Measurements from ENCODE around the gene DHPS.
"Not testable (repeated sequence)": the region's sequence is repeated elsewhere in the genome, so short reads cannot be mapped to it uniquely, and the experiment has no call there.

Gene DHPS

GRCh38 chr19:12643716-12644115, 38.0 kb downstream of the DHPS start:
- DNase-seq (ENCODE audit: low spot score), result not testable (repeated sequence)

DNA sequence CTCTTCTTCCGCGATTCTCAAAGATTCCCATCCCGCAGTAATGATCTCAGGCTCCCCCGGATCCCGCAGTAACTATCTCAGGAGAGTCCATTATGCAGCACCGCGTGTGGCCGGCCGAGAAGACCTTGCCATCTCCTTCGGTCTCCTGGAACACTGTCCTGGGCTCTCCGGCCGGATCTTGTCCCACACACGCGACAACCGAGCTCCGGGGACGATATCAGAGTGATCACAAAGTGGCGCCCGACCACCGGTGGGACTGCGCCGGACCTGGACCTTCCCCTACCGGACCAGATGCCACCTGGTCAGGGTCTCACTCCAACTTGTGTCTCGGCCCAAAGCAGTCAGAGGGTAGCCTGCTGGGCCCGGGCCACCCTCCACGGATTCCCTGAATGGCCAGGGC, 39.2 kb downstream of the DHPS start:
- DNase-seq (ENCODE audit: low spot score), result no peak

- DNase-seq (ENCODE audit: low spot score), result peak; percentile 7
Measured at GRCh38 chr19:12641456-12641855, 40.2 kb downstream of the DHPS start.

DNA sequence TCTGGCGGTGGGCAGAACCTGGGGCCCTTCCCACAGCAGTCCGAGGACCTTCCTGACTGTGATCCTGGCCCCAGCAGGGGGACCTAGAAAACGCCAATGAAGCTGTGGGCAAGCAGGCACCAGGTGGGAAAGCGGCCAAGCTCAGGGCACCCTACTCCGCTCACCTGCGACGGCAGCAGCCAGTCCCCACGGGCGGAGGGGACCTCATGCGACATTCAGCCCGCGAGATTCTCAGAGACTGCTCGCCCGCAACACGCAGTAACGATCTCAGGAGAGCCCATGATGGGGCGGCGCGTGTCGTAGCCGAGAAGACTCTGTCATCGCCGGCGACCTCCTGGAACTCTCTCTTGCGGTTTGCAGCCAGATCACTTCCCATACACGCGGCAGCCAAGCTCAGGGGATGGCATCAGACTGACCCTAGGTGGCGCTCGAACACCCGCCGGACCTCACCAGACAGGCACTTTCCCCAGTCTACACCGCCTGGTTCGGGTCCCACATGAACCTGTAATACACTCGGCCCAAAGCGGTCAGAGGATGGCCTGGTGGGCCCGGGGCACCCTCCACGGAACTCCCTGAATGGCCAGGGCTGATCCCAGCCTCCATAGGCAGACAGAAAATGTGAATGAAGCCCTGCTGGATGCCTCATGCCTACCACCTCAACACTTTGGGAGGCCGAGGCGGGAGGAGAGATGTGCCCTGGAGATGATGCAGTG, 41.6 kb downstream of the DHPS start:
- peak; percentile 95 for DNase-seq (ENCODE audit: low spot score)

DNA sequence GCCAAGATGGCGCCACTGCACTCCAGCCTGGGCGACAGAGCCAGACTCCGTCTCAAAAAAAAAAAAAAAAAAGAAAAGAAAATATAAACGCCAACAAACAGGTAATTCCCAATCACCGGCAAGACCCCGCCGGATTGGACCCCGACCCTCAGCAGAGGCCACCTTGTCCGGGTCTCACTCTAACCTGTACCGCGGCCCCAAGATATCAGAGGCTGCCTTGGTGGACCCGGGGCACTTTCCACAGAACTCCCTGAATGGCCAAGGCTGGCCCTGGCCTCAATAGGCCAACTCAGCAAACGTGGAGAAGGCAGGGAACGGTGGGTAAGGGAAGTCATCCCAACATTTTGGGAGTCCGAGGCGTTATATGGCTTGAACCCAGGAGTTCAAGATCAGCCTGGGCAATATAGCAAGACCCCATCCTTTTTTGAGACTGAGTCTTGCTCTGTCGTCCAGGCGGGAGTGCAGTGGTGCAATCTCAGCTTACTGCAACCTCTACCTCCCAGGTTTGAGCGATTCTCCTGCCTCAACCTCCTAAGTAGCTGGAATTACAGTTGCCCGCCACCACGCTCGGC, 43.0 kb downstream of the DHPS start:
- no peak for DNase-seq (ENCODE audit: low spot score)

DNA sequence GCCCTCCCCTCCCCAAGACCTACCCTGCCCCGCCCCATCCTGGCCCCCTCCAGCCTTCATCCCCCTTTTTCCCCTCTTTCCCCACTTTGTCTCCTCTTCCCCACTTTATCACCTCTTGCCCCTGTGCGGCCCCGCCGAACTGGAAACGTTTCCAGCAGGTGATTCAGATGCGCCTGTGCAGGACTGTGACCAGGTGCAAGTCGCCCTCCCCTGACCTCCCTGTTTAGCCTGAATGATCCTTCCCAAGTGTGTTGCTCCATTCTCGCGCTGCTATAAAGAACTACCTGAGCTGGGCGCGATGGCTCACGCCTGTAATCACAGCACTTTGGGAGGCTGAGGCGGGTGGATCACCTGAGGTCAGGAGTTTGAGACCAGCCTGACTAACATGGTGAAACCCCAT, 45.0 kb downstream of the DHPS start:
- no peak for DNase-seq (ENCODE audit: low spot score)

DNA sequence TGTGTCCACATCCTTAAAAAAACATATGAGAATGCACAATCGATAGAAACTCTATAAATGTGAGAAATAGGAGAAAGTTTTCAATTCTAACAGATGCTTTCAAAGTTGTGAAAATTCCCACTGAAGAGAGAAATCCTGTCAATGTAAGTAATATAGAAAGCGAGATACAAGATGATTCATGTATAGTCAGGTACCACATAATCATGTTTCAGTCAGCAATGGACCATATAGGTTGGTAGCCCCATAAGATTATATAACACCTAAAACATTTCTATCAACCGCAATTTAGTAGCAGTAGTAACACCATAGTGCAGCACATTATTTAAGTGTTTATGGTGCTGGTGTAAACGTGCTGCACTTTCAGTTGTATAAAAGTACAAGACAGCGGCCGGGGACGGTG, 52.5 kb downstream of the DHPS start:
- no peak for DNase-seq (ENCODE audit: low spot score)

DNA sequence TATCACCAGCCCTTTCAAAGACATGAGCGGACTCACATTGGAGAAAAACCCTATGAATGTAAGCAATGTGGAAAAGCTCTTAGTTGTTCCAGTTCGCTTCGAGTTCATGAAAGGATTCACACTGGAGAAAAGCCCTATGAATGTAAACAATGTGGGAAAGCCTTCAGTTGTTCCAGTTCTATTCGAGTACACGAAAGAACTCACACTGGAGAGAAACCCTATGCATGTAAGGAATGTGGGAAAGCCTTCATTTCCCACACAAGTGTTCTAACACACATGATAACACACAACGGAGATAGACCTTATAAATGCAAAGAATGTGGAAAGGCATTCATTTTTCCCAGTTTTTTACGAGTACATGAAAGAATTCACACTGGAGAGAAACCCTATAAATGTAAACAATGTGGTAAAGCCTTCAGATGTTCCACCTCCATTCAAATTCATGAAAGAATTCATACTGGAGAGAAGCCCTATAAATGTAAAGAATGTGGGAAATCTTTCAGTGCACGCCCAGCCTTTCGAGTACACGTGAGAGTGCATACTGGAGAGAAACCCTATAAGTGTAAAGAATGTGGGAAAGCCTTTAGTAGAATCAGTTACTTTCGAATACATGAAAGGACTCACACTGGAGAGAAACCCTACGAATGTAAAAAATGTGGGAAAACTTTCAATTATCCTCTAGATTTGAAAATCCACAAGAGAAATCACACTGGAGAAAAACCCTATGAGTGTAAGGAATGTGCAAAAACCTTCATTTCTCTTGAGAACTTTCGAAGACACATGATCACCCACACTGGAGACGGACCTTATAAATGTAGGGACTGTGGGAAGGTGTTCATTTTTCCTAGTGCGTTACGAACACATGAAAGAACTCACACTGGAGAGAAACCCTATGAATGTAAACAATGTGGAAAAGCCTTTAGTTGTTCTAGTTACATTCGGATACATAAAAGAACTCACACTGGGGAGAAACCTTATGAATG, 53.3 kb downstream of the DHPS start:
- DNase-seq (ENCODE audit: low spot score), result no peak

DNA sequence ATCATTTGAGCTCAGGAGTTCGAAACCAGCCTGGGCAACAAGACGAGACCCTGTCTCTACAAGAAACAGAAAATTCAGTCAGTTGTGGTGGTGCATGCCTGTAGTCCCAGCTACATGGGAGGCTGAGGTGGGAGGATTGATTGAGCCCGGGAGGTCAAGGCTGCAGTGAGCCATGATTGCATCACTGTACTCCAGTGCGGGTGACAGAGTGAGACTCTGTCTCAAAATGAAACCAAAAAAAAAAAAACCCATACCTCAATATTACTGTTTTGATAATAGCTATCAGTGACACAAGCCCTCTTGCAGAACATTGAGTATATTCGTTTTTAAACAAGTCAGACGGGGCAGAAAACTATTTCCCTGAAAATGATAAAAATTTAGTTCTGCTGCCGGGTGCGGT, 54.7 kb downstream of the DHPS start:
- no peak for DNase-seq (ENCODE audit: low spot score)
